CD4-positive, alpha-beta T cell (primary cell): ENCODE data around the gene TWSG1. TPM values are rescaled to one million over a fixed set of nuclear protein-coding genes. Genes with fewer than 3 reads are reported as not detected.

Experiments used
- ATAC-seq: fragments of 200-7000 bp; cut with Tn5 transposase; one replicate; pipeline ENCODE4 v1.10.0; 2022; ENCODE audit warnings: mild to moderate bottlenecking; ENCODE audit not compliant: poor library complexity
- CTCF ChIA-PET: fragments of 350-600 bp; sonication (Branson Sonifier 250); formaldehyde crosslinking; loops from one replicate; lab custom pipeline; 2021; ENCODE audit warnings: antibody characterized with exemption, inconsistent platforms; lab: Charles Lee
- POLR2A ChIA-PET: fragments of 350-600 bp; sonication (Branson Sonifier 250); formaldehyde crosslinking; loops from one replicate; lab custom pipeline; 2021; ENCODE audit warnings: antibody characterized with exemption, inconsistent platforms; lab: Charles Lee
- DNase-seq, 14 experiments: peaks; one replicate each; pipeline ENCODE4 v3.0.0-alpha.2; 2013 to 2020; ENCODE audit warnings: mixed read lengths in 2 of 14
- H3K27ac ChIP-seq, 2 donors: one replicate each; pipeline versions ENCODE4 v1.5.1 to v1.7.0; 2013; ENCODE audit warnings: low read length in 2 of 2, low read depth in 1 of 2, mild to moderate bottlenecking in 1 of 2
- H3K27me3 ChIP-seq, 2 experiments: 1 replicate in 1 of 2; 2 replicates in 1 of 2; pipeline versions ENCODE4 v1.6.1 to v1.7.0; 2013; ENCODE audit warnings: low read length in 2 of 2, control low read depth in 1 of 2, mild to moderate bottlenecking in 1 of 2, moderate library complexity in 1 of 2; ENCODE audit not compliant: insufficient read depth in 2 of 2, control insufficient read depth in 1 of 2
- H3K36me3 ChIP-seq: one replicate; pipeline ENCODE4 v1.6.1; 2013; ENCODE audit warnings: low read length, control low read depth; ENCODE audit not compliant: insufficient read depth
- H3K4me1 ChIP-seq: one replicate; pipeline ENCODE4 v1.6.1; 2013; ENCODE audit warnings: low read length, control low read depth; ENCODE audit not compliant: insufficient read depth
- H3K4me3 ChIP-seq: one replicate; pipeline ENCODE4 v1.5.1; 2013; ENCODE audit warnings: mild to moderate bottlenecking, low read length, moderate library complexity
- H3K9me3 ChIP-seq, 2 experiments: 1 replicate in 1 of 2; 2 replicates in 1 of 2; pipeline versions ENCODE4 v1.6.1 to v1.7.0; 2013; ENCODE audit warnings: low read length in 2 of 2, mild to moderate bottlenecking in 2 of 2, control low read depth in 1 of 2, moderate library complexity in 1 of 2; ENCODE audit not compliant: control insufficient read depth in 1 of 2, insufficient read depth in 1 of 2
- H3K27ac Mint-ChIP-seq: one replicate; pipeline ENCODE4 v1.8.0; 2020; ENCODE audit warnings: mixed read lengths
- H3K27me3 Mint-ChIP-seq: one replicate; pipeline ENCODE4 v1.8.0; 2021; ENCODE audit warnings: mixed read lengths
- H3K36me3 Mint-ChIP-seq: one replicate; pipeline ENCODE4 v1.8.0; 2021; ENCODE audit warnings: low read depth, mixed read lengths
- H3K4me1 Mint-ChIP-seq: one replicate; pipeline ENCODE4 v1.8.0; 2021; ENCODE audit warnings: low read depth, mixed read lengths
- H3K4me3 Mint-ChIP-seq: one replicate; pipeline ENCODE4 v1.8.0; 2020; ENCODE audit warnings: mild to moderate bottlenecking, mixed read lengths
- H3K9me3 Mint-ChIP-seq: one replicate; pipeline ENCODE4 v1.8.0; 2020; ENCODE audit warnings: mixed read lengths
- intact Hi-C, 2 experiments: fragments of 100-400 bp; cut with DNase I in 1 of 2; cut with micrococcal nuclease in 1 of 2; formaldehyde crosslinking; loops; one replicate each; pipeline versions ENCODE4 v1.15.1 to v1.9.0; 2023 to 2025; cut with DNase I, micrococcal nuclease
- total RNA-seq, 174 experiments: library from RNA in 2 of 174; stranded (reverse) in 2 of 174; gene quantifications; one replicate each; pipeline ENCODE4 v1.2.3 and lab custom pipeline; 2021 to 2026
- TF ChIP-seq, protein P1 (sequence below): fragments of 200-600 bp; IDR thresholded peaks from one replicate; pipeline ENCODE4 v1.8.0; 2022; ENCODE audit warnings: antibody characterized with exemption, mild to moderate bottlenecking

The TWSG1 gene
- total RNA-seq, 2 experiments from 2014 or later = 2.8 TPM

DNA sequence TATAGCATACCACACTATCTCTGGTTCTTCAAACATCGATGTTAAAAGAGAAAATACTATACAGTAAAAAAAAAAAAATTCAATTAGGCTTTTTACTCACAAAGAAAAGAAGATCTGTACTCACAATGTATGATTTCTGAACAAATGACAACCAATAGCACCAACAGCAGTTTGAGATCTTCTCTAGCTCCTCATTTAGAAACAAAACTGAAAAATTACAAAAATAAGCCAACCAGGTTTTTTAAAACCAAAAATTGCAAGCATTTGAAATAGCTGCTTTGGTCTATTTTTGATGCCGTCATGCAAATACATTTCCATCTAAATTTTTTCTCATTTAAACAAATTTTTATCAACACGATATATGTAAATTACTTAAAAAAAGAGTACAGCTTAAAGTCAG is 106.5 kb downstream of the TWSG1 start:
- intact Hi-C loops = no loop called here
- H3K9me3 Mint-ChIP-seq = no peaks in the 10 kb centered on the region
- no peaks in the 10 kb centered on the region for H3K36me3 Mint-ChIP-seq
- Histone ChIP-seq H3K27ac (no peak overlapping the region), H3K27me3 (no peaks in the 10 kb centered on the region), H3K4me1 (no peaks in the 10 kb centered on the region), H3K36me3 (no peaks in the 10 kb centered on the region), H3K4me3 (no peak overlapping the region), H3K9me3 (peaks cover 0 to under 1% of the 10 kb centered on the region in 2 experiments)
- CTCF ChIA-PET = no interaction called here
- no peak overlapping the region for H3K4me3 Mint-ChIP-seq
- no peaks in the 10 kb centered on the region for H3K27me3 Mint-ChIP-seq
- H3K4me1 Mint-ChIP-seq = no peaks in the 10 kb centered on the region
- TF ChIP-seq, protein P1, sequence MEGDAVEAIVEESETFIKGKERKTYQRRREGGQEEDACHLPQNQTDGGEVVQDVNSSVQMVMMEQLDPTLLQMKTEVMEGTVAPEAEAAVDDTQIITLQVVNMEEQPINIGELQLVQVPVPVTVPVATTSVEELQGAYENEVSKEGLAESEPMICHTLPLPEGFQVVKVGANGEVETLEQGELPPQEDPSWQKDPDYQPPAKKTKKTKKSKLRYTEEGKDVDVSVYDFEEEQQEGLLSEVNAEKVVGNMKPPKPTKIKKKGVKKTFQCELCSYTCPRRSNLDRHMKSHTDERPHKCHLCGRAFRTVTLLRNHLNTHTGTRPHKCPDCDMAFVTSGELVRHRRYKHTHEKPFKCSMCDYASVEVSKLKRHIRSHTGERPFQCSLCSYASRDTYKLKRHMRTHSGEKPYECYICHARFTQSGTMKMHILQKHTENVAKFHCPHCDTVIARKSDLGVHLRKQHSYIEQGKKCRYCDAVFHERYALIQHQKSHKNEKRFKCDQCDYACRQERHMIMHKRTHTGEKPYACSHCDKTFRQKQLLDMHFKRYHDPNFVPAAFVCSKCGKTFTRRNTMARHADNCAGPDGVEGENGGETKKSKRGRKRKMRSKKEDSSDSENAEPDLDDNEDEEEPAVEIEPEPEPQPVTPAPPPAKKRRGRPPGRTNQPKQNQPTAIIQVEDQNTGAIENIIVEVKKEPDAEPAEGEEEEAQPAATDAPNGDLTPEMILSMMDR = no peak
- H3K27ac Mint-ChIP-seq = no peak overlapping the region
- POLR2A ChIA-PET = no interaction called here
- DNase-seq (no peak), ATAC-seq (no peak)

DNA sequence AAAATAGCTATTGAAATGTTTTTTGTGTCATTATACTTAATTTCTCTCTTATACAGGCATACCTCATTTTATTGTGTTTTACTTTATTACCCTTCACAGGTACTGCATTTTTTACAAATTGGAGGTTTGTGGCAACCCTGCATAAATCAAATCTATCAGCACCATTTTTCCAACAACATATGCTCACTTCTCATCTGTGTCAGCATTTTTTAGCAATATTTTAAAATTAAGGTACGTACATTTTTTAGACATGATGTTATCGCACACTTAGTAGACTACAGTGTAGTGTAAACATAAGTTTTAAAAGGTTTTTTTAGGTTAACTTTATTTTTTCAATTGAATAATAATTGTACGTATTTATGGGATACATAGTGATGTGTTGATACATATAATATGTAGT is 110.0 kb downstream of the TWSG1 start:
- H3K4me3 ChIP-seq = no peak overlapping the region
- H3K4me1 ChIP-seq = no peaks in the 10 kb centered on the region
- intact Hi-C loops = no loop called here
- ChIA-PET CTCF (no interaction called here), POLR2A (no interaction called here)
- TF ChIP-seq, protein P1 = no peak
- peaks cover 3 to 6% of the 10 kb centered on the region in 2 experiments for H3K27me3 ChIP-seq
- Mint-ChIP-seq H3K36me3 (no peaks in the 10 kb centered on the region), H3K27ac (no peak overlapping the region), H3K4me1 (no peaks in the 10 kb centered on the region), H3K27me3 (peaks cover 3% of the 10 kb centered on the region), H3K9me3 (peaks cover 7% of the 10 kb centered on the region), H3K4me3 (no peak overlapping the region)
- ATAC-seq = no peak
- H3K27ac ChIP-seq = no peak overlapping the region
- H3K9me3 ChIP-seq = peaks cover 0 to 10% of the 10 kb centered on the region in 2 experiments
- DNase-seq = no peak
- H3K36me3 ChIP-seq = no peaks in the 10 kb centered on the region

DNA sequence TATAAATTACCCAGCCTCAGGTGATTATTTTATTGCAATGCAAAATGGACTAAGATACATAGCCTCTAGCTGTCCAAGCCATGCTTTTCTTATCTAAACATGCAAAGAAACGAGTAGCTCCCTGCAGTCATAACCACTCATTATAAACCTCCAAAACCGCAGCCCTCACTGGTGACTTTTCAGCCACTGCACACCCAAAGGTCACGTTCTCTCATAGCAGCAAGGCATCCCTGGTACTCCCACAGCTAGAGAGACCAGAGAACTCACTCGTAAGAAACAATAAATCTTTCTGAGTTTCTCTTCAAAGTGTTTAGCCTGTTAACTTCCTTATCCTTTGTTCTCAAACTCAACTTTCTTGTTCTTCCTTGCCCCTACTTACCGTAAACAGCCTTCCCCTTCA is 112.3 kb downstream of the TWSG1 start:
- ATAC-seq (no peak), DNase-seq (no peak)
- Mint-ChIP-seq H3K36me3 (no peaks in the 10 kb centered on the region), H3K4me3 (no peak overlapping the region), H3K4me1 (no peaks in the 10 kb centered on the region), H3K27ac (no peak overlapping the region), H3K9me3 (peaks cover 7% of the 10 kb centered on the region), H3K27me3 (peaks cover 18% of the 10 kb centered on the region)
- ChIA-PET POLR2A (no interaction called here), CTCF (no interaction called here)
- Histone ChIP-seq H3K4me1 (no peaks in the 10 kb centered on the region), H3K9me3 (peaks cover 0 to 10% of the 10 kb centered on the region in 2 experiments), H3K27me3 (peaks cover 3 to 6% of the 10 kb centered on the region in 2 experiments), H3K27ac (no peak overlapping the region), H3K36me3 (no peaks in the 10 kb centered on the region), H3K4me3 (no peak overlapping the region)
- TF ChIP-seq, protein P1 = no peak
- intact Hi-C loops = no loop called here
